A549 (cell line): Measurements from ENCODE around the gene TMEM250. TPM values are rescaled to one million over a fixed set of nuclear protein-coding genes. Genes with fewer than 3 reads are reported as not detected.
A peak's percentile ranks its signal among the peaks of the same experiment; 100 is the strongest.

Source experiments
- ATAC-seq, 2 experiments: fragments of 200-7000 bp in 1 of 2; fragments of >200 bp in 1 of 2; cut with Nextera tagmentation in 1 of 2; cut with Tn5 transposase in 1 of 2; 3 replicates each; pipeline versions ENCODE4 v1.8.0 to v1.9.1; 2018 to 2020; ENCODE audit warnings: mild to moderate bottlenecking in 1 of 2, moderate library complexity in 1 of 2
- CTCF ChIA-PET: fragments of 300-600 bp; sonication (Branson Sonifier 250); formaldehyde crosslinking; extraction: SDS; loops from one replicate; lab custom pipeline; 2021; ENCODE audit warnings: antibody characterized with exemption, inconsistent platforms; lab: Yijun Ruan, JAX
- POLR2A ChIA-PET: fragments of 350-600 bp; formaldehyde crosslinking; extraction: SDS; loops from one replicate; lab custom pipeline; 2021; ENCODE audit warnings: antibody characterized with exemption, inconsistent platforms; lab: Yijun Ruan, JAX
- DNase-seq, 2 experiments: peaks; one replicate each; pipeline versions ENCODE4 v3.0.0 to v3.0.0-alpha.2; 2011 to 2016; ENCODE audit warnings: low read depth in 1 of 2, low spot score in 1 of 2
- FAIRE-seq: peaks from 2 replicates; lab custom pipeline; 2011; peaks lifted over from hg19 to GRCh38; lab: Jason Lieb, UNC
- H3K27ac ChIP-seq, 2 experiments: fragments of >200 bp; sonication (Bioruptor Twin); formaldehyde crosslinking; 3 replicates each; pipeline ENCODE4 v1.5.1; 2016 to 2017
- H3K4me1 ChIP-seq: fragments of >200 bp; sonication (Bioruptor Twin); formaldehyde crosslinking; 3 replicates; pipeline ENCODE4 v1.6.1; 2016
- H3K4me2 ChIP-seq: fragments of >200 bp; sonication (Bioruptor Twin); formaldehyde crosslinking; 3 replicates; pipeline ENCODE4 v1.6.1; 2016
- H3K4me3 ChIP-seq: fragments of >200 bp; sonication (Bioruptor Twin); formaldehyde crosslinking; 3 replicates; pipeline ENCODE4 v1.5.1; 2016
- H3K9me3 ChIP-seq: fragments of >200 bp; sonication (Bioruptor Twin); formaldehyde crosslinking; 3 replicates; pipeline ENCODE4 v1.6.1; 2016
- ATOH8 ChIP-seq: fragments of 250-450 bp; sonication (Bioruptor Pico); IDR thresholded peaks from 2 replicates; pipeline ENCODE4 v1.5.0; 2020; ENCODE audit warnings: low read depth, mild to moderate bottlenecking, moderate library complexity
- BCL3 ChIP-seq: fragments of >200 bp; sonication (Bioruptor Twin); formaldehyde crosslinking; IDR thresholded peaks from 3 replicates; pipeline ENCODE4 v1.6.1; 2016
- BHLHE40 ChIP-seq: IDR thresholded peaks from 2 replicates; pipeline ENCODE4 v1.6.1; 2012; ENCODE audit warnings: low read depth, low read length, inconsistent platforms
- CBX2 ChIP-seq: fragments of 200-600 bp; sonication (generic); IDR thresholded peaks from 2 replicates; pipeline ENCODE4 v1.6.1; 2016; ENCODE audit warnings: low read depth, mild to moderate bottlenecking, borderline replicate concordance
- CEBPB ChIP-seq, 2 experiments: fragments of >200 bp in 1 of 2; sonication (Bioruptor Twin) in 1 of 2; formaldehyde crosslinking in 1 of 2; IDR thresholded peaks; 2 replicates each; pipeline ENCODE4 v1.6.1; 2012 to 2016
- CHD2 ChIP-seq: fragments of 150-350 bp; IDR thresholded peaks from 2 replicates; pipeline ENCODE4 v1.6.1; 2014; ENCODE audit warnings: low read length; ENCODE audit not compliant: partially characterized antibody
- CHD4 ChIP-seq: fragments of 200-600 bp; sonication (generic); IDR thresholded peaks from 2 replicates; pipeline ENCODE4 v1.6.1; 2016; ENCODE audit warnings: antibody characterized with exemption, mild to moderate bottlenecking, borderline replicate concordance
- E2F6 ChIP-seq: IDR thresholded peaks from 2 replicates; pipeline ENCODE4 v1.6.1; 2012; ENCODE audit warnings: low read depth, borderline replicate concordance
- ELK1 ChIP-seq: fragments of 150-350 bp; IDR thresholded peaks from 2 replicates; pipeline ENCODE4 v1.6.1; 2014; ENCODE audit warnings: low read depth, mild to moderate bottlenecking, low read length
- EP300 ChIP-seq, 2 experiments: fragments of >200 bp; sonication (Bioruptor Twin); formaldehyde crosslinking; IDR thresholded peaks; 2 replicates in 1 of 2; 3 replicates in 1 of 2; pipeline ENCODE4 v1.6.1; 2016 to 2017
- ESRRA ChIP-seq: fragments of 150-350 bp; IDR thresholded peaks from 2 replicates; pipeline ENCODE4 v1.6.1; 2014; ENCODE audit warnings: mild to moderate bottlenecking, low read length, borderline replicate concordance
- FOXS1 ChIP-seq: fragments of 250-450 bp; sonication (Bioruptor Pico); IDR thresholded peaks from 2 replicates; pipeline ENCODE4 v1.5.0; 2020; ENCODE audit warnings: mild to moderate bottlenecking, moderate library complexity
- GATA3 ChIP-seq: IDR thresholded peaks from 2 replicates; pipeline ENCODE4 v1.6.1; 2012; ENCODE audit warnings: borderline replicate concordance
- HDAC2 ChIP-seq: fragments of 200-600 bp; sonication (generic); IDR thresholded peaks from 2 replicates; pipeline ENCODE4 v1.6.1; 2016
- HEYL ChIP-seq: fragments of 250-450 bp; sonication (Bioruptor Pico); IDR thresholded peaks from 2 replicates; pipeline ENCODE4 v1.8.0; 2021; ENCODE audit warnings: mild to moderate bottlenecking, moderate library complexity
- JUN ChIP-seq, 2 experiments: fragments of >200 bp; sonication (Bioruptor Twin); formaldehyde crosslinking; IDR thresholded peaks; 2 replicates in 1 of 2; 3 replicates in 1 of 2; pipeline ENCODE4 v1.6.1; 2016 to 2017
- KDM1A ChIP-seq: fragments of 200-600 bp; sonication (generic); IDR thresholded peaks from 2 replicates; pipeline ENCODE4 v1.6.1; 2016; ENCODE audit warnings: low read depth, mild to moderate bottlenecking
- MAFK ChIP-seq: fragments of 450-650 bp; IDR thresholded peaks from 2 replicates; pipeline ENCODE4 v1.6.1; 2014; ENCODE audit not compliant: partially characterized antibody
- MAX ChIP-seq: IDR thresholded peaks from 2 replicates; pipeline ENCODE4 v1.6.1; 2012
- MAZ ChIP-seq: fragments of 150-350 bp; IDR thresholded peaks from 2 replicates; pipeline ENCODE4 v1.6.1; 2014; ENCODE audit warnings: antibody characterized with exemption, low read depth, low read length, borderline replicate concordance
- MYC ChIP-seq: IDR thresholded peaks from 2 replicates; pipeline ENCODE4 v1.6.1; 2012; ENCODE audit warnings: mild to moderate bottlenecking, inconsistent platforms, low read length, improper control_type of control experiment, borderline replicate concordance
- NPAS2 ChIP-seq: fragments of 250-450 bp; sonication (Bioruptor Pico); IDR thresholded peaks from 2 replicates; pipeline ENCODE4 v1.8.0; 2022; ENCODE audit warnings: mild to moderate bottlenecking, moderate library complexity, borderline replicate concordance
- NR3C1 ChIP-seq: fragments of >200 bp; sonication (Bioruptor Twin); formaldehyde crosslinking; IDR thresholded peaks from 3 replicates; pipeline ENCODE4 v1.6.1; 2017
- PHF8 ChIP-seq: fragments of 200-600 bp; sonication (generic); IDR thresholded peaks from 2 replicates; pipeline ENCODE4 v1.6.1; 2016; ENCODE audit warnings: low read depth, mild to moderate bottlenecking, antibody characterized with exemption, moderate library complexity, borderline replicate concordance
- RAD21 ChIP-seq, 2 experiments: fragments of >200 bp in 1 of 2; sonication (Bioruptor Twin) in 1 of 2; formaldehyde crosslinking in 1 of 2; IDR thresholded peaks in 1 of 2; conservative IDR thresholded peaks in 1 of 2; 2 replicates in 1 of 2; 3 replicates in 1 of 2; pipeline ENCODE4 v1.6.1; 2012 to 2018; ENCODE audit warnings: inconsistent platforms in 1 of 2
- RARB ChIP-seq: fragments of 250-450 bp; sonication (Bioruptor Pico); IDR thresholded peaks from 2 replicates; pipeline ENCODE4 v1.8.0; 2021; ENCODE audit warnings: mild to moderate bottlenecking, moderate library complexity
- RCOR1 ChIP-seq: fragments of 150-350 bp; IDR thresholded peaks from 2 replicates; pipeline ENCODE4 v1.6.1; 2014; ENCODE audit warnings: antibody characterized with exemption, low read length, low read depth
- RFX5 ChIP-seq: fragments of 450-650 bp; IDR thresholded peaks from 2 replicates; pipeline ENCODE4 v1.7.1; 2014; ENCODE audit warnings: antibody characterized with exemption, mild to moderate bottlenecking, moderate library complexity
- SREBF2 ChIP-seq: fragments of 450-650 bp; IDR thresholded peaks from 2 replicates; pipeline ENCODE4 v1.6.1; 2014; ENCODE audit warnings: mild to moderate bottlenecking, moderate library complexity
- TP53 ChIP-seq: fragments of 250-450 bp; sonication (Bioruptor Pico); IDR thresholded peaks from 2 replicates; pipeline ENCODE4 v1.5.0; 2021; ENCODE audit warnings: mild to moderate bottlenecking, moderate library complexity
- USF2 ChIP-seq: fragments of 450-650 bp; IDR thresholded peaks from 2 replicates; pipeline ENCODE4 v1.6.1; 2014; ENCODE audit warnings: antibody characterized with exemption
- ZFP36 ChIP-seq: fragments of 450-650 bp; IDR thresholded peaks from 2 replicates; pipeline ENCODE4 v1.6.1; 2014; ENCODE audit warnings: borderline replicate concordance; ENCODE audit not compliant: partially characterized antibody
- ZNF302 ChIP-seq: fragments of 250-450 bp; sonication (Bioruptor Pico); IDR thresholded peaks from 2 replicates; pipeline ENCODE4 v1.9.0; 2021; ENCODE audit warnings: inconsistent platforms, mild to moderate bottlenecking, moderate library complexity
- ZSCAN20 ChIP-seq: fragments of 250-450 bp; sonication (Bioruptor Pico); IDR thresholded peaks from 2 replicates; pipeline ENCODE4 v1.8.0; 2022; ENCODE audit warnings: mild to moderate bottlenecking, moderate library complexity
- WGBS: methylation state at CpG from one replicate; pipeline ENCODE4 v1.1.6; 2017; ENCODE audit errors: missing lambda C conversion rate; 5-methylcytosine and 5-hydroxymethylcytosine counted together
- polyA plus RNA-seq, 4 experiments: library from polyadenylated mRNA; depleted of rRNA in 3 of 4; stranded (reverse); fragments of >200 nt; fragmentation: RNase III in 1 of 4; extraction: RNeasy Plus Mini Kit Qiagen cat#74134 plus additional on column Dnase treatment in 1 of 4; gene quantifications; 2 replicates in 3 of 4; 3 replicates in 1 of 4; pipeline ENCODE4 v1.2.3, GENCODE V29; 2011 to 2017

TMEM250 gene
- polyA plus RNA-seq, 2 of the 4 experiments (the other 2 are of a cell fraction) = 13.0 to 35.2 TPM

DNA sequence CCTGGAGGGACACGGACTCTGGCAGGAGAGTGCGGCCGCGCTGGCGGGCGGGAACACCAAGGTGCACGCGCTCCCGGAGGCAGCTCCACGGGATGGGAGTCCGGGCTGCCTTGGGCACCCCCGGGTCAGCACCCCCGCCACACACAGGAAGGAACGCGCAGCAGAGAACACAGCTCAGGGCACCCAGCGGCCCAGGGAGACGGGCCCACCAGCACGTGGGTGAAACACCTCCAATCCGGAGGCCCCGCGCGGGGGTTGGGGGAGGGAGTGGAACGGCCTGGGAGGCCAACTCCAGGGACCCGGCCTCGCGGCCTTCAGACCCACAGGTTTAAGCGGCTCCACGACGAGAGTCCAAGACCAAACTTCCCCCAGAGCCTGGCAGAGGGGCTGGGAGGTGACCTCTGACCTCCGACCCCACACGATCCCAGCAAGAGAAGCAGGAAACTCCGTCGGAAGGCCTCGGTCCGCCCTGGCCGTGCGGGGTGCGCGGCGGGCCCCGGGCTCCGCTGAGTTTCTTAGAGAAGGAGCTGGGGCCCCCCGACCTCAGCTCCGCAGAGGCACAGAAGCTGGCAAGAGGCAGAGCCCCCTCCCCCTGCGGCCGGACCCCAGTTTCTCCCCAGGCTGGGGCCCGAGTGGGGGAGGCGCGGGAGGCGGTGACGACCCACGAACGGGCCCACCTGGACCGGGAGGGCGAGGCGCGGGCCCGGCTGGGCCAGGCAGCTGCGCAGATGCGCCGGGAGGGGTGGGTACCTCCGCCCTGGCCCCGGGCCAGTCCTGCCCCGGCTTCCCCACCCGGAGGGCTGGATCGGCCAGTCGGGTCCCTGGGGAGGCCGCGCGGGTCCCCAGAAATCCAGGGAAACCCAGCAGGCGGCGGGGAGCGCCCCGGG lies 24.4 kb downstream of the TMEM250 start:
- DNase-seq = peak; percentile 81 to 90
- no peak for TF ChIP-seq FOXS1 (CRISPR knock-in tag)
- no peak for TF ChIP-seq TP53
- TF ChIP-seq ATOH8 (CRISPR knock-in tag) = no peak
- no peak for TF ChIP-seq CEBPB (IDR thresholded peaks at IDR 0.05)
- no peak for TF ChIP-seq EP300 (IDR thresholded peaks at IDR 0.05)
- TF ChIP-seq CBX2 = no peak
- TF ChIP-seq ZSCAN20 (CRISPR knock-in tag) = no peak
- TF ChIP-seq KDM1A = no peak
- TF ChIP-seq MAX = peak; percentile 88
- TF ChIP-seq RCOR1 = no peak
- no peak for TF ChIP-seq ESRRA
- no peak for TF ChIP-seq HDAC2
- TF ChIP-seq CHD2 = no peak
- no peak for TF ChIP-seq BHLHE40
- TF ChIP-seq MYC = no peak
- TF ChIP-seq MAZ = no peak
- TF ChIP-seq MAFK = no peak
- no peak for TF ChIP-seq ELK1
- TF ChIP-seq GATA3 = no peak
- TF ChIP-seq RARB (CRISPR knock-in tag) = no peak
- no peak for TF ChIP-seq JUN (IDR thresholded peaks at IDR 0.05)
- no peak for TF ChIP-seq RFX5
- no peak for TF ChIP-seq HEYL (CRISPR knock-in tag)
- TF ChIP-seq ZNF302 (CRISPR knock-in tag) = no peak
- no peak for TF ChIP-seq CHD4
- TF ChIP-seq NR3C1 = no peak
- TF ChIP-seq PHF8 = peak; percentile 36; the same call in 1 of the 2 replicates
- peak; percentile 80 for TF ChIP-seq E2F6
- no peak for TF ChIP-seq NPAS2 (CRISPR knock-in tag)
- TF ChIP-seq ZFP36 = no peak
- no peak for TF ChIP-seq SREBF2
- TF ChIP-seq USF2 = peak; percentile 86
- TF ChIP-seq BCL3 = no peak
- TF ChIP-seq RAD21 (conservative IDR thresholded peaks at IDR 0.05 in 1 of 2, IDR thresholded peaks at IDR 0.05 in 1 of 2) = no peak
- ChIA-PET CTCF (interaction anchor here (0.6 to 1.7 kb wide), 7 partner anchors 9 to 127 kb away, joined by 3 to 14 read pairs (median 3); no protein-coding TSS in a partner anchor), POLR2A (interaction anchor here (0.6 to 1.8 kb wide), 5 partner anchors 15 to 345 kb away, joined by 3 to 12 read pairs (median 6); no protein-coding TSS in a partner anchor)
- no peak for FAIRE-seq
- H3K4me2 ChIP-seq = peak overlapping the region; percentile 97
- no peaks in the 10 kb centered on the region for H3K9me3 ChIP-seq
- peak; percentile 61 to 81 for ATAC-seq
- peak overlapping the region; percentile 92 to 94 for H3K27ac ChIP-seq
- 2% methylated on average over 33 of the region's 74 CpGs for WGBS
- peaks cover 54% of the 10 kb centered on the region for H3K4me1 ChIP-seq
- peak overlapping the region; percentile 79 for H3K4me3 ChIP-seq
